Fibroblast of skin of back (primary cell): ENCODE results near the gene CACNG4. TPM values are rescaled to one million over a fixed set of nuclear protein-coding genes. Genes with fewer than 3 reads are reported as not detected.

Experiments
- DNase-seq: peaks from one replicate; pipeline ENCODE4 v3.0.0-alpha.2; 2013
- polyA plus RNA-seq, 2 experiments: library from polyadenylated mRNA; unstranded; fragments of 120-200 nt; gene quantifications; one replicate each; pipeline ENCODE4 v1.2.1, GENCODE V29; 2013; ENCODE audit not compliant: insufficient read length in 2 of 2

The CACNG4 gene
- 0.89 TPM for polyA plus RNA-seq (2013, experiment 1 of 2; ENCODE audit: insufficient read length)
- 0.88 TPM for polyA plus RNA-seq (2013, experiment 2 of 2; ENCODE audit: insufficient read length)

DNA sequence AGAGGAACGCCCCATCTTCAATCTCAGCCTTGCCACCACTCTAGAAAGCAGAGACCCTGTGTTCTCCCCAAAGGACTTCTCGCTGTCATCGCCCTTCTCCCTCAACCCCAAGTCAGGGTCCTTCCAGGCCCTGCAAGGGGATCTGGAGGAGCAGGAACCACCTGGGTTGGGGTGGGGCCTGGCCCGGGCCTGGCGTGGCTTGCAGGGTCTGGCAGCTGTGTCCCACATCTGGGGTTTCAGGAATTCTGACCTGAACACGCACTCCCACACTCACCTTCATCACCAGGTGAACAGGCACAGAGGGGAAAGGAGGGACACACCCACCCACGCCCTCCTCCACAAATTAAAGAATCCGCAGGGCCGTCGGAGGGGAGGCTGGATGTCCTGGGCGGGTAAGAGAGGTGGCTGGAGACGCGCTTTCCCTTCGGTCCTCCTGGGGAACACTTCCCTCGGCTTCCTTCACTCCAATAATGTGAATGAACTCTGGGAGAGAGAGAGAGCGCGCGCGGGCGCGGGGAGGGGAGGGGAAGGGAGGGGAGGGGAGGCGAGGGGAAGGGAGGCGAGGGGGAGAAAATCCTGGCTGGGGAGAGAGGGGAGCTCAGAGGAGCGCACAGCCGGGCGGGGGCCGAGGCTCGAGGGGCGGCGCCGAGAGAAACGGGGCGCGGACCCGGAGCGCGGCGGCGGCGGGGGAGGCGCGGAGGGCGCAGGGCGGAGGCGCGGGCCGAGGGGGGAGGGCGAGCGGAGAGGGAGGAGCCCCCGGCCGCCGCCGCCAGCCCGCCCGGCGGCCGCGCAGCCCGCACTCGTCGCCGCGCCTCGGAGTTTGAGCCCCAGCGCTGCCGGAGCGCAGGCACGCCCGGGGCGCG, at the start of gene CACNG4:
CACNG4 (plus strand) TSS at position 799 of the 863 bp plus-strand sequence. CDS start 205 bp downstream, outside the sequence.
- no peak for DNase-seq

GRCh38 chr17:66915204-66915611, 49.3 kb upstream of the CACNG4 start:
- DNase-seq: no peak

DNA sequence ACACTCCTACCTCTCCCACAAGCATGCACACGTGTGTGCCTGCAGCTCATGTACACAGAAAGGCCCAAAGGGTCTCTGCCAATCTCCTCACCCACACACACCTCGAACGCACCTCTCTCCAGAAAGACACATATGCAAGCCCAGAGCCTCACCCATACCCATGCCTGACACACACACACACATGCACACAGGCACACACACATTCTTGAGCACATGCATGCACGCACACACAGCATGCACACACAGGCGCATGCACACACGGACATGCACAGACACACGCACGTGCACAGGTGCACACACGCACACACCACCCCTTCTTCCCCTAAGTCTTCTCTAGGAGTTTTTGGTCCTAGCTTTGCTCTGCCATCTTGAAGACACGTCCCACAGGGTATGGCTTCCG, 48.7 kb upstream of the CACNG4 start:
- no peak for DNase-seq

DNA sequence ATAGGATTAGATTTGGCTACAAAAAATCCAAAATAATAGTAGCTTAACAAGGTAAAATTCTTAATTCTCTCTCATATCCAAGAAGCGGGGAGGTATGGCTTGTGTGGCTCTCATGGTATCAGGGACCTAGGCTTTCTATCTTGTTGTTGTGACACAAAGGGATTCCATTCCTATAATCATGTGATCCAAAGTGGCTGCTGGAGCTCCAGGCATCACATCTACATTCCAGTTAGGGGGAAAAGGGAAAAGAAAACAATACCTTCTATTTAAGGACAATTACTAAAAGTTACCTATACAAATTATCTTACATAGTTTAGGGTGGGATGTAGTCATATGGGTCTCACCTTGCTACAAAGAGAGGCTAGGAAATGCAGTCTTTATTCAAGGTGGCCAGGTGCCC, 47.6 kb upstream of the CACNG4 start:
- DNase-seq: no peak

GRCh38 chr17:66918896-66919295, 45.6 kb upstream of the CACNG4 start:
- DNase-seq: no peak

DNA sequence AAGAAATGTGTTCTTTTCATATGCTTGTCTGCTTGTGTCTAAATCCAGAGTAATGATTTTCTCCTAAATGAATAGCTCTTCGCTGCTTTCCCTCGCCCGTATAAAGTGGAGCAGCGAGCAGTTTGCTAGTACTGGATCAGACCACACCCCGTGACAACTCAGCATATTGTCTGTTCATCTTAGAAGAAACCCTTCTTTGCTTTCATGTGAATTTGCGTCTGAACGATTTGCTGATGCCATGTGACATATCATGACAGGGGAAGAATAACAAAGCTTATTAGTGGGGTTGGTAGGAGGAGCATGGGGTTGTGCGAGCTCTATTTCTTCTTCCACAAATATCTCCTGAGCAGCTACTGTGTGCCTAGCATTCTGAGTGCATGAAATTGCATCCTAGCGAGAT, 44.1 kb upstream of the CACNG4 start:
- no peak for DNase-seq

DNA sequence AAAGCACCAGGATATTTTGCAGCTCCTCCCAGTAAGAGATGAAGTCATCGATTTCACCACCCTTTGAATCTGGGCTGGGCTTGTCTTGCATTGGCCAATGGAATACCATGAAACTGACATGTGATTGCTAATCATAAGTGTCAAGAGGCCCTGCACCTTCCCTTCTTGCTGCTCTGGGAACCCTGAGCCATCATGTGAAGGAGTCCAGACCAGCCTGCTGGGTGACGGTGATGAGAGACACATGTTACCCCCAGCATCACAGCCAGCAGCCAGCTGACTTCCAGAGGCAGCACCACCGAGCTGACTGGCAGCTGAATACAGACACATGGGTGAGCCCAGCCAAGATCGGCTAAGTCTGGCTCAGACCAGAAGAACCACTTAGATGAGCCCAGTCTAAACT, 43.6 kb upstream of the CACNG4 start:
- DNase-seq: no peak

DNA sequence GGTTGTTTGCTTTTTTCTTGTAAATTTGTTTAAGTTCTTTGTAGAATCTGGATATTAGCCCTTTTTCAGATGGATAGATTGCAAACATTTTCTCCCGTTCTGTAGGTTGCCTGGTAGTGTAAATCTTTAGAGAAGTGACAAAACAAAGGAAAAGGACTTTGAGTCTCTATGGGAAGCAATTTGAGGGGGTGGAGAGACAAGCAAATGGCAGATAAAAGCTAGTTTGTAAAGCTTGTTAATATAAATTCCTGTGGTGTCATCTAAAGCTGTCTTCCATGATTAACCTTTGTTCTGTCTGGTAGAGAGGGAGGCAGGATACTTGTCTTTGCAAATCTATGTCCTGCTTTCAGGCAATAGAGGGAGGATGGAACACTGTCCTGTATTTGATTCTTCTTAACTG, 40.6 kb upstream of the CACNG4 start:
- DNase-seq: no peak

- no peak for DNase-seq
Measured at GRCh38 chr17:66925811-66926500, 38.6 kb upstream of the CACNG4 start.

DNA sequence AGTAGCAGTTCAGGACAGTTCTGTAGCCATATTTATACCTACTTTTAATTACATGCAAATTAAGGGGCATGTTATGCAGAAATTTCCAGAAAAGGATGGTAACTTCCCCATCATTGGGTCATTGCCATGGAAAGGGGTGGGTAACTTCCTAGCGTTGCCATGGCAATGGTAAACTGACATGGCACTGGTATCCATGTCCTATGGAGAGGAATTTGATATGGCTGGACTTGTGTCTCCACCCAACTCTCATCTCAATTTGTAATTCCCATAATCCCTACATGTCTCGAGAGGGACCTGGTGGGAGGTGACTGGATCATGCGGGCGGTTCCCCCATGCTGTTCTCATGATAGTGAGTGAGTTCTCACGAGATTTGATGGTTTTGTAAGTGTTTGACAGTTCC, 35.6 kb upstream of the CACNG4 start:
- no peak for DNase-seq

- no peak for DNase-seq
Measured at GRCh38 chr17:66929591-66929990, 34.9 kb upstream of the CACNG4 start.

GRCh38 chr17:66930933-66931332, 33.6 kb upstream of the CACNG4 start:
- DNase-seq: no peak

- DNase-seq: no peak
Measured at GRCh38 chr17:66932311-66932710, 32.2 kb upstream of the CACNG4 start.

DNA sequence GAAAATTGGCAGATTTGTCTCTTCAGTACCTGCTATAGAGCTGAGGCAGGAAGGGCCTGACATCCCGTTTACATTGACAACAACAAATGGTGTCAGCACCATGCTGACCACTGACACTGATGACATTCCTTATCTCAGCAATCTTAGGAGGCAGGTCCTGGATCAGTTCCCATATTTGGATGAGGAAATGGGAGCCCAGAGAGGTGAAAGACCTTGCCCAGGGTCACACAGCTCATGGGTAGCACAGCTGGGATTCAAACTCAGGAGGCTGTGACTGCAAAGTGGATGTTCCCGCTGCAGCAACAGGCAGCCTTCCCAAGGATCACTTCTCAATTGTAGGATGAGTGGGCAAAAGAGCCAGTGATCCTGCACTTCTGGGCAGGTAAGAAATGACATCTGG, 30.5 kb upstream of the CACNG4 start:
- no peak for DNase-seq

- no peak for DNase-seq
Measured at GRCh38 chr17:66935717-66936116, 28.8 kb upstream of the CACNG4 start.

- no peak for DNase-seq
Measured at GRCh38 chr17:66938656-66939055, 25.9 kb upstream of the CACNG4 start.

- DNase-seq: no peak
Measured at GRCh38 chr17:66939461-66940114, 24.9 kb upstream of the CACNG4 start.

- DNase-seq: no peak
Measured at GRCh38 chr17:66941249-66941648, 23.3 kb upstream of the CACNG4 start.

DNA sequence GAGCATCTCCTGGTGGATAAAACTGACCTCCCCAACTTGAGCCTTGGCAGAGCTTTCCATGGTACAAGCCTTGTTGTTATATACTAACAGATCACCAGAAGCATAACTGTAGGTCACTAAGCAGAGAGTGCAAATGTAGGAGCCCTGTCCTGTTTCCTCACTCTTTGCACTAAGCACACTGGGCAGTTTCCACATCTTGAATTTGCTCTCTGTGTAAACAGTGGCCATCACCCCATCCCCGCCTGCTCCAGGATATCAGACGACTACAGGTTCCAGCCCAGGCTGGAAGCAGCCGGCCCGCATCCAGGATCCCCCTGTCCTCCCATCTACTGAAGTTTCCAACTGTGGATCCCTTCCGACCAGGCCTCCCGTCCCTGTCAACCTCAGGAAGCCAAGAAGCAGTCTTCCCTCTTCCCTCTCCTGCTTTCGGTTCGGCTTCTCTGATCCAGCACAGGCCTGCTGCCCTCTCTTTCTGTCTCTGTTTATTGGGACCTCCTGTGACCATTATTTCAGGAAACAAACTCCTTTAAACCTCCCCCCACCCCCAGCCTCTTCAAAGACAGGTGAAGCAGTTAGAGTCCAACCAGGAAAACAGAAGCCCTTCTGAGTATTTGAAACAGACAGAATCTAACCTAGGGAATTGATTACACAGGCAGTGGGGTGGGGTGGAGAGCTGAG, 22.6 kb upstream of the CACNG4 start:
- no peak for DNase-seq

DNA sequence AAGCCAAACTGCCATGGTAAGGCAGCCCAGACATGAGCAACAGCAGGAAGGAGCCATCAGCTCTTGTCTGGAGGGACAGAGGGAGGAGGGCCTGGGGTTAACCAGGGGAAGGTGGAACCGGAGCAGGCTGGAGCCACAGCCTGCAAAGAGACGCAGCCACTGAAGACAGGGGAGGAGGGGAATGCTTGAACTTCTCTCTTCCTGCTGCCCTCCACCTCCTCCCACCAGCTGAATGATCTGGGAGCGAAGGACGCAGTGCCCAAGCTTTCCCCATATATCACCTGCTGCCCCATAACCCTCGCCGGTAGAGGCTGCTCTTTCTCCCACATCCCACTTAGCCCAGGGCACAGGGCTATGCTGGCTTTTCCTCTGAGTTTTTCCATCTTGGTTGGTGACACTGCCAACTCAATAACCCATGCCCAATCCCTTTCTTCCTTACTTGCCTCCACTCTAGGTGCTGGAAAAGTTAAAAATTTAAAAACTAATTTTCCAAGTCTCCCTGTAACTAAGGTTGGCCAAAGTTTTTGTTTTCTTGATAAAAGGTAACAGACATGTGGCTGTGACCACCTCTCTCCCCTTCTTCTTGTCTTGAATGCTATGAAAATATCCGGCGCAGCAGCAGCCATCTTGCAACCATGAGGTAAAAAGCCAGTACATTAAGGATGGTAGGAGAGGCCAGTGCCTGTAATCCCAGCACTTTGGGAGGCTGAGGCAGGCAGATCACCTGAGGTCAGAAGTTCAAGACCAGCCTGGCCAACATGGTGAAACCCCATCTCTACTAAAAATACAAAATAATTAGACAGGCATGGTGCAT, 21.8 kb upstream of the CACNG4 start:
- no peak for DNase-seq

DNA sequence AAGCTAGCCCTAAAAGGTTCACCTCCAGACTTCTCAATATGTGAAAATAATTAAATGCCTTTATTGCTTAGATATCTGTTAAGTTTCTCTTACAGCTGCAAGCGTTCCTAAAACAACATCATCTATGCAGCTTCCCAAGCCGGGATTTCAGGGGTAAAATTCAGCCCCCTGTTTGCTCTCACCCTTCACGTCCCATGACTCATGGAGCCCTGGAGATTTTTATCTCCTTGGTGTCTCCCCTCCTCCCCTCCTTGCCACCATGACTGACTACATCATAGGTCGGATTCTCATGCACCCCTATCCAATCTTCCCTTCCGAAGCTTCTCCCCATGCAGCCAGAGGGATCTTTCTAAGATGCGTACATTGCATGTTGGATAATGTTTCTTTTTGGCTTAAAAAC, 21.0 kb upstream of the CACNG4 start:
- DNase-seq: no peak
